VCaP (cell line): ENCODE measurements around the gene KCND2.

Experiments
- H3K27ac ChIP-seq: fragments of 450-650 bp; 2 replicates; pipeline ENCODE4 v1.5.1; 2017
- TF ChIP-seq, protein P1 (sequence below): fragments of 450-650 bp; conservative IDR thresholded peaks from 2 replicates; pipeline ENCODE4 v1.5.1; 2017; ENCODE audit warnings: mild to moderate bottlenecking, moderate library complexity

KCND2 gene

DNA sequence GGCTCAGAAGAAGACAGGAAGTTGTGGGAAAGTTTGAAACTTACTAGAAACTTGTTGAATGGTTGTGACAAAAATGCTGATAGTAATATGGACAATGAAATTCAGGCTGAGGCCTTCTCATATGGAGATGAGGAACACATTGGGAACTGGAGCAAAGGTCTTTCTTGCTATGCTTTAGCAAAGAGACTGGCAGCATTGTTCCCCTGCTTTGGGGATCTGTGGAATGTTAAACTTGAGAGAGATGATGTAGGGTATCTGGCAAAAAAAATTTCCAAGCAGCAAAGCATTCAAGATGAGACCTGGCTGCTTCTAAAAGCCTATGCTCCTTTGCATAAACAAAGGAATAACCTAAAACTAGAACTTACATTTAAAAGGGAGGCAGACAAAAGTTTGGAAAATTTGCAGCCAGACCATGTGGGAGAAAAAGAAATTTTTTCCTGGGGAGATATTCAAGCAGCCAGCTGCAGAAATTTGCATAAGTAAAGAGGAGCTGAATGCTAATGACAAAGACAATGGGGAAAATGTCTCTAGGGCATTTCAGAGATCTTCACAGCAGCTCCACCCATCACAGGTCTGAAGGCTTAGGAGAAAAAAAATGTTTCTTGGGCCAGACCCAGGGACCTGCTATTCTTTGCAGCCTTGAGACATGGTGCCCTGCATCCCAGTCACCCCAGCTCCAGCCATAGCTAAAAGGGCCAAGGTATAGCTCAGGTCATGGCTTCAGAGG is 16.5 kb upstream of the KCND2 start:
- TF ChIP-seq, protein P1, sequence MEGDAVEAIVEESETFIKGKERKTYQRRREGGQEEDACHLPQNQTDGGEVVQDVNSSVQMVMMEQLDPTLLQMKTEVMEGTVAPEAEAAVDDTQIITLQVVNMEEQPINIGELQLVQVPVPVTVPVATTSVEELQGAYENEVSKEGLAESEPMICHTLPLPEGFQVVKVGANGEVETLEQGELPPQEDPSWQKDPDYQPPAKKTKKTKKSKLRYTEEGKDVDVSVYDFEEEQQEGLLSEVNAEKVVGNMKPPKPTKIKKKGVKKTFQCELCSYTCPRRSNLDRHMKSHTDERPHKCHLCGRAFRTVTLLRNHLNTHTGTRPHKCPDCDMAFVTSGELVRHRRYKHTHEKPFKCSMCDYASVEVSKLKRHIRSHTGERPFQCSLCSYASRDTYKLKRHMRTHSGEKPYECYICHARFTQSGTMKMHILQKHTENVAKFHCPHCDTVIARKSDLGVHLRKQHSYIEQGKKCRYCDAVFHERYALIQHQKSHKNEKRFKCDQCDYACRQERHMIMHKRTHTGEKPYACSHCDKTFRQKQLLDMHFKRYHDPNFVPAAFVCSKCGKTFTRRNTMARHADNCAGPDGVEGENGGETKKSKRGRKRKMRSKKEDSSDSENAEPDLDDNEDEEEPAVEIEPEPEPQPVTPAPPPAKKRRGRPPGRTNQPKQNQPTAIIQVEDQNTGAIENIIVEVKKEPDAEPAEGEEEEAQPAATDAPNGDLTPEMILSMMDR = no peak
- H3K27ac ChIP-seq = no peak overlapping the region

DNA sequence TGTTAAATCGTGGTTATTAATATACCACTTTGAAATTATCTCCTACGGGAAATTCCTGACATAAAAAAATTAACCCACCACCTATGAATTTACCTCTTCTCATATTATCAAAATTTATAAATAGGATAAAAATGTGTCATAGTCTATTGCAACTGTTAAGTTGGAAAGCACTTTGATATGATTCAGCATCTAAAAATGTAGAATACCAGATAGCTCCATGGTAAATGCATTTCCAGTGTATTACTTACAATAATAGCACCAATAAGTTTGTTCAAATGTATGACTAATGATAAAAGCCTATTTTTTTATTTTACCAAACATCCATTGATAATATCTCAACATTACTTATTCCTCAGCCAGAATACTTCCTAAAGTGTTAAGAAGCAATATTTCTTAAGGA is 13.6 kb upstream of the KCND2 start:
- TF ChIP-seq, protein P1 = no peak
- no peak overlapping the region for H3K27ac ChIP-seq

DNA sequence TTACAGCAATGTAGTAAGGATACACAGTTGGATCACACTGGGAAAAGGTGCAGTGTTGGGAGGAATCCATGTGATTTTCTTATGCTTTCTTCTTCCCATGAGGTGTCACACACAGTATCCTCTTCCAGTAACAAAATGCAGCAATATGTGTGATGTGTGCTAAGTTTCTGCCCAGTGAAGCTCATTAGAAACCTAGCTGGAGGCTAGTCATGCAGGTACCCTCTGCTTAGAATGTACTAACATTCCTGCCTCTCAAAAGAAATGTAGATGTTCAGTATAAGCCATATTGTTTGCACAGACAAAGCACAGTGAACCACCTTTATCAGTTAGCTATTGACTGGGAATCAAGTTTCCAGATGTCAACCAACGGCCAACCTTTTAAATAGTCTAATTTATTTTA is 12.9 kb upstream of the KCND2 start:
- TF ChIP-seq, protein P1 = no peak

DNA sequence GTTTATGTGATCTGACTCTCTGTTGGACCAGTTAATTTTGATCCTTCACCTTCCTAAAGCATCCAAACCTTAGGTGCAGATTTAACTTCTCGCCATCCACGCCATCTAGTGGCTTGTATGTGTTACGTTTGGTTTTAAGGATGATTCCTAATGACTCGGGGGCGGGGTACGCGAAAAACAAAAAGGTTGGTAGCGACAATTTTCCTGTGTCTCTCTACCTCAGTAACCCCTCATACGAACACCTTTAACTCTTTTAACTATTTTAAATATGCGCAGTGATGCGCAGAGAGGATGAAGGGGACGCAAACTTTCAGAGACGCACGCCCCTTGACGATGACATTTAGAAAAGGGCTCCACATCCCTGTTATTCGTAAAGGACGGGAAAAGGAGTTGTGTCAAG is 714 bp upstream of the KCND2 start:
- H3K27ac ChIP-seq = no peak overlapping the region
- TF ChIP-seq, protein P1 = peak; percentile 87

More for the DNA sequence above, 12.9 kb upstream of the KCND2 start:
- H3K27ac ChIP-seq = no peak overlapping the region

DNA sequence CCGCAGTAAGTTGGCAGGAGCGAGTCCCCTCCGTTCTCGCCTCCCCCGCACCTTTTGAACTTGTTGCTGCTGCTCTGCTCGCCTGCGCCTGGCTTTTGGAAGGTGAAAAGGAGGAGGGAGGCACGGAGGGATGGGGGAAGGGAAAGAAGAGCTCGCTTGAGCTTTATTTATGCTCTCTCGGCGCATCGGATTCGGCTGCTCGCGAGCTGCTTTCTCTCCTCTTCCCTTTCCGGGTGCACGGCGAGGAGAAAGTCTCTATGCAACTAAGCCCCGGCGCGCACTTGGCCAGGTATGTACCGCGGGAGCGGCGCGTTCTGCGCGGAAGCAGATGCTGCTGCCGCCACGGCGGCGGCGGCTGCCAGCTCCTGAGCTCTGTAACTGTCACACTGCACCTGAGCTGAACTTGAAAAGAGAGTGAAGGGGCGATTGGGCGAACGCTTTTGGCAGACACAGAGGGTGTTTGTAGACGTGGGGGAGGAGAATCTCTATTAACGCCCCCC is 551 bp downstream of the KCND2 start:
- H3K27ac ChIP-seq = no peak overlapping the region
- TF ChIP-seq, protein P1 = no peak

DNA sequence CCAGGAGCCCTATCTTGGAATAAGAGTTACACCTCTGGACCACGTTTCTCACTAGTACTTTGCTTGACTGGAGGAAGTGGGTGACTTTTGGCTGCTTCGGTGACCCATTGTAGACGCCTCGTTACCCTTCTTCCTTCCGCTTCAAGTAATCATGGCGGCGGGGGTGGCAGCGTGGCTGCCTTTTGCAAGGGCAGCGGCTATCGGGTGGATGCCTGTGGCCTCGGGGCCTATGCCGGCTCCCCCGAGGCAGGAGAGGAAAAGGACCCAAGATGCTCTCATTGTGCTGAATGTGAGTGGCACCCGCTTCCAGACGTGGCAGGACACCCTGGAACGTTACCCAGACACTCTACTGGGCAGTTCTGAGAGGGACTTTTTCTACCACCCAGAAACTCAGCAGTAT is 1.5 kb downstream of the KCND2 start:
- TF ChIP-seq, protein P1 = no peak
- no peak overlapping the region for H3K27ac ChIP-seq

DNA sequence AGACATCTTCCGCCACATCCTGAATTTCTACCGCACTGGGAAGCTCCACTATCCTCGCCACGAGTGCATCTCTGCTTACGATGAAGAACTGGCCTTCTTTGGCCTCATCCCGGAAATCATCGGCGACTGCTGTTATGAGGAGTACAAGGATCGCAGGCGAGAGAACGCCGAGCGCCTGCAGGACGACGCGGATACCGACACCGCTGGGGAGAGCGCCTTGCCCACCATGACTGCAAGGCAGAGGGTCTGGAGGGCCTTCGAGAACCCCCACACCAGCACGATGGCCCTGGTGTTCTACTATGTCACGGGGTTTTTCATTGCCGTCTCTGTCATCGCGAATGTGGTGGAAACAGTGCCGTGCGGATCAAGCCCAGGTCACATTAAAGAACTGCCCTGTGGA is 1.9 kb downstream of the KCND2 start:
- TF ChIP-seq, protein P1 = no peak

More for the DNA sequence above, 1.9 kb downstream of the KCND2 start:
- H3K27ac ChIP-seq = no peak overlapping the region
